ENCODE results near the gene ZNF775.

The ZNF775 gene

DNA sequence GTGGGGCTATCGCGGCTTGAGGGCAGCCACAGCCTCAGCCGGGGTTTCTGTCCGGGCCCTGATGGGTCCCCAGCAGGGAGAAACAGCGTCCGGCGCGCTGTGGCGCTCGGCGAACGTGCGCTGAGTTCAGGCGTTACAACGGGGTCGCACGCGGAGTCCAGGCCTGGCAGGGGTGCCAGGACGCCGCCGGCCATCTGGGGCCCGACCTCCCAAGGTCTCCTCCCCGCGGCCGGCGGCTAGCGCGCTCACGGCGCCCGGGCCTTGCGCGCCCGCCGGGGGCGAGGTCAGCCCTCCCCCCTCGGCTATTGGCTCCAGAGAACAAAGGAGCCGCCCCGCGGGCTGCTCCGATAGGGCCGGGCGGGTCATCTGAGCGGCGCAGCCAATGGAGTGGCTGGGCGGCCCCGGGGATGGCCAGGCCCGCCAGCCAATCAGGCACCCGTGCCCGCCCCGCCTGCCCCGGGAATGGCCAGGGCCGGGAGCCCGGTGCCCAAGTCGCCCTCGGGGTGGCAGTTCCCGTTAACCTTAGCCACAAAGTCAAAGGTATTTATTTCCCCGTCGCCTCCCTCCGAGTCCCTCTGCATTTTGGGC, at the start of gene ZNF775:
ZNF775 (plus strand) TSS at position 478 of the 588 bp plus-strand sequence. CDS start 9,141 bp downstream, outside the sequence.
- peak; percentile 96 for DNase-seq

GRCh38 chr7:150329331-150330120, 49.6 kb upstream of the ZNF775 start:
- peak; percentile 69 for DNase-seq

DNA sequence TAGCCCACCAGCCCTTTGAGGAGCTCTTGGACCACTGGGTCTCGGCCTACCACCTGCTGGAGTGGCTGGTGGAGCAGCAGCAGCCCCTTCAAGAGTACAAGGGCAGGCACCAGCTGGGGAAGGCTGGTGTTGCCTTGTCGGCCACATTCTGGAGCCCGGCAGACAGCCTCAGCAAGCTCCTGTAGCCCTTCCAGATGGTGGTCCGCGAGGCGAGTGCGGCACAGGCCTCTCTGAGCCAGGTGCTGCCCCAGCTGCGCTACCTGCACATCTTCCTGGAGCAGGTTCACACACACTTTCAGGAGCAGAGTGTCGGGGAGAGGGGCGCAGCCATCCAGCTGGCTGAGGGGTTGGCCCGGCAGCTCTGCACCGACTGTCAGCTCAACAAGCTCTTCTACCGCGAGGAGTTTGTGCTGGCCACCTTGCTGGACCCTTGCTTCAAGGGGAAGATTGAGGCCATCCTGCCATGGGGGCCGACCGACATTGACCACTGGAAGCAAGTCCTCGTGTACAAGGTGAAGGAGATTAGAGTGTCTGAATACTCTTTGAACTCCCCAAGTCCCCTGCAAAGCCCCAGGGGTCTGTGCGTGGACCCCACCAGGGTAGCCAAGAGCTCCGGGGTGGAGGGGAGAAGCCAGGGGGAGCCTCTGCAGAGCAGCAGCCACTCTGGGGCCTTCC, 48.8 kb upstream of the ZNF775 start:
- no peak for DNase-seq

- DNase-seq: no peak
Observed at GRCh38 chr7:150332852-150333635, 46.1 kb upstream of the ZNF775 start.

DNA sequence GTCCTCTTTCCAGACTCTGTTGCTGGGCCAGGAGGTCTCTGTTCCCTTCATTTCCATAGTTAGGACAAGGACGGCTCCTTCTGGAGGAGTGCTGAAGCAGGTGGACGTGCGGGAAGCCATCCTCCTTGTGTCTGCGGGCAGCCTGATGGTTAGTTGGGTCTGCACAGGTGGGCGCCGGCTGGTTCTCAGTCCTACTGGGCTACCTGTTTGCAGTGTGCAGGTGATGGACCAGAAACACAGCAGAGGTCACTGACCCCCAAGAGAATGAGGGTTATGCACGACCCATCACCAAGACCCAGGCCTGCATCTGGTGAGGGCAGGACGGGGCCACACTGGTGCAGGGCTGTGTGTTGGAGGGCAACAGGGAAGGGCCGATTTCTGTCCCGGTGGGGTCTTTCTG, 45.5 kb upstream of the ZNF775 start:
- no peak for DNase-seq

DNA sequence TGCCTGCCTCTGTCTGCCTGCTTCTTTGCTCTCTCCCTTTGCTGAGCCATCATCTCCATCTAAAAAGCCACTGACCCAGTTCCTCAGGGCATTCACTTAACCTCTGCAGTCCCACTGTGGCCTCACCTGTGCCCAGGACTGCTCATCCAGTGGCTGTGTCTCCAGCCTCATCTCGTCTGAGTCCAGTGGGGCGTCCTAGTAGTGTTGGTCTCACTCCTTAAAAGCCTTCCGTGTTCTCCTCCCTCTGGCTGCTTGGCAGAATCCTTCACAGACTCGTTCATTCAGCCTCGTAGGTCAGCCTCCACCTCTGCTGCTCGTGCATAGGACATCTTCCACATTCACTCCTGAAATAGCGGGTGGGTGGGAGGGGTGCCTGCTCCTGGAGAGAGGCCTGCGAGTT, 45.0 kb upstream of the ZNF775 start:
- DNase-seq: no peak

DNA sequence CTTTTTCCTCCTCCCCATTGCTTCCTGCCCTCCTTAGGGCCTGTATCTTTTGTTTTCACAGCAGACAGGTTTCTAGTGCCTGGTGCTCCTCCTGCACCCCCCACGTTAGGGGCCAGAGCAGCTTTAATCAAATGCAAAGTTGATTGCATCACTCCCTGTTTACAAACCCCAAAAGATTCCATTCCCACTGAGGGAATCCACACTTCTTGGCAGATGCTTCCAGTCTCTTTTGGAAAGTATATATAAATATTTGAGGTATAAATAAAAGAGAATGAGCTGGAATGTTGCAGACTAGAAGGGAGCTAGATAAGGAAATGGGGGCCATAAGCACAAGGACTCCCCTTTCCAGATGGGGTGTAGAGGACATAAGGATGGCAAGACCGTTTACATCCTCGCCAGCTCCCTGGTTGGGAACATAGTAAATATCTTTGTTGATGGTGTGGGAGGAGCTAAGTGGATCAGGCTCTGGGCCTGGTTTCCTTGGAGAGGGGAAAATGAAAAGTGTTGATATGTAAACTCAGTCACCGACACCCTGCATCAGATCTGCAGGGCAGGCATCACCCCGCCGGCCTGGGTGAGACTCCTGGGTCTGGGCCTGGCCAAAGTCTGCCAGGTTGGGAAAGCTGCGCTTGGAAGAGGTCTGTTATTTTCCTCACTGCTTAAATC, 43.9 kb upstream of the ZNF775 start:
- DNase-seq: no peak

GRCh38 chr7:150335774-150336112, 43.4 kb upstream of the ZNF775 start:
- no peak for DNase-seq

- DNase-seq: no peak
Observed at GRCh38 chr7:150336746-150337145, 42.4 kb upstream of the ZNF775 start.

- DNase-seq: no peak
Observed at GRCh38 chr7:150337179-150337578, 42.0 kb upstream of the ZNF775 start.

GRCh38 chr7:150337659-150338081, 41.5 kb upstream of the ZNF775 start:
- DNase-seq: no peak

- DNase-seq: no peak
Observed at GRCh38 chr7:150338166-150338829, 40.8 kb upstream of the ZNF775 start.

- no peak for DNase-seq
Observed at GRCh38 chr7:150339409-150339809, 39.7 kb upstream of the ZNF775 start.

DNA sequence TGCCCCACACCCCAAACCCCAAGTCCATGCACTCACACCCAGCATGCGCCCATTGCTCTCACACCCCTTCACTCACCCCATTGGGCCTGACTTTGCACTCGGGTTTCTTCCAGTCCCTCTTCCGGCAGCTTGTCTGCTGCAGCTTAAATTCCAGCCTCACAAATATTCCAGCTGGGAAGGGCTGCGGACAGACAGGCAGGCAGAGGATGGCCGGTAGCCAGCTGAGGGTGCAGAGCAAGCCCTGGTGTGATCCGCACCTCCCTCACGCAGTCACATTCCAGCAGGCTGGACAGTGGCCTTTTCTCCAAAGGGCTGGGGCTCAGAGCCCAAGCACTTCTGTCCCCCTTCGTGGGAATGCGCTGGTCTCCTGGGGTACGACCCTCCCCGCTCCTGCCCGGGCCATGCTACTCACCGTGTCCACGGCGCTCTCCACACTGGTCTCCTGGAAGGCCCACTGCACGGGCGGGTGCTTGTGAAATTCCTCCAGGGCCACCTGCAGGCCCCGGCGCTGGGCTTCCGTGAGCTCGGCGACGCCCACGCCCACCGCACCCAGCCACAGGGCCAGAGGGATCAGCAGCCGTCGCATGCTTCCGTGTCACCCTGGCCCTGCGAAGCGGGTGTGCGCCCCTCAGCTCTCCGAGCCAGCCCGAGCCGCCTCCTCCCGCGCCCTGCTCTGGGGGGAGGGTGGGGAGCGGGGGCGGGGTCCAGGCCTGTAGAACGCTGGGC, 38.9 kb upstream of the ZNF775 start:
- DNase-seq: peak; percentile 48

DNA sequence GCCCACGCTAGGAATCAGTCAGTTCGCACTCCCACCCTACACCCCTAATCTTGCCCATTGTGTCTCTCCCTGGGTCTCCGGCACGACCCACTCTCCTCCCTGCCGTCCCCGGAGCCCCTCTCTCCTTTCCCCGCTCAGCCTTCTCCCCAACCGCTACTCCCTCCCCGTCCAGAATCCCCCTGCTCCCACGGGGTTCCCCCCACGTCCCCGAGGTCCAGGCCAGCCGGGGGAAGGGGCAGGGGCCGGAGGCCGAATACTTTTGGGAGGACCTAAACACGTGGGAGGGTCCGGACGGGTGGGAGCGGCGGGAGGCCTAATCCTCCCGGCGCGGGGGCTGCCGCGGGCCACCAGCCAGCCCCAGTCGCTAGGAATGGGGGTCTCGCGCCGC, 38.3 kb upstream of the ZNF775 start:
- no peak for DNase-seq

- peak; percentile 70 for DNase-seq
Observed at GRCh38 chr7:150341263-150342120, 37.6 kb upstream of the ZNF775 start, which contains the start of gene RARRES2. RARRES2 (minus strand) TSS chr7:150341629; CDS start chr7:150340609, 1,020 bp downstream.

DNA sequence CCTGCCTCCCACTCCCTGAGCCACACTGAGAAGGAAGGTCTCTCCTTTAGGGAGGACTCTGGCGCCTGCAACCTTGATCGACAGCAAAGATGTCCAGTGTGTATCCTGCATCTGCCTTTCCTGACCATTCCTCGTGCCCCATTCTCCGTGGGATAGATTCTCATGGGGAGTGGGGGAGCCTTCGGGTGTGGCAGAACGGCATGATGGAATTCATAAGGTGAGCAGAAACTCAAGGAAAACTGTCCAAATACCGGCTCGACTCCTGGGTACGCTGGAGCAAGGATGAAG, 37.1 kb upstream of the ZNF775 start:
- no peak for DNase-seq

GRCh38 chr7:150343225-150343624, 35.9 kb upstream of the ZNF775 start:
- no peak for DNase-seq

GRCh38 chr7:150344299-150344698, 34.8 kb upstream of the ZNF775 start:
- no peak for DNase-seq

DNA sequence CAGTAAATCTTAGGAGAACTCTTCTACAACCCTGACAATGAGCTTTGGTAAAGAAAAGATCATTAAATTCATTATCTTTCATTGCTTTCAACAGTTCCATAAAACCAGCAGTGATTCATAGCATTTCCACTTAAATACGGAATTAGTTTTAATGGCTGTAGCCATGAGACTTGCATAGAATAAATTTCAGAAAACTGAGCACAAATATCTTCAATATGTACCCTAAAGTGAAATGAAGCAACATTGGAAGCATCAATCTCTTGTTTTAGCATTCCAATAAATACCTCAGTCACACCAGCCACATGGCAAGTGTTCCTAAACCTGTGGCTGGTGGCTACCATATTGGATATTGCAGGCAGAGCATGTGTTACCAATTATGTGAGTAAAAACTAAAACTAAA, 34.1 kb upstream of the ZNF775 start:
- DNase-seq: no peak

GRCh38 chr7:150346922-150347321, 32.2 kb upstream of the ZNF775 start:
- DNase-seq: no peak
